Kidney tubule cell (primary cell): ENCODE data around the gene HAGH.
"Not testable (repeated sequence)": the region's sequence is repeated elsewhere in the genome, so short reads cannot be mapped to it uniquely, and the experiment has no call there.

Experiments used
- DNase-seq: peaks from one replicate; pipeline ENCODE4 v3.0.0-alpha.2; 2018; ENCODE audit warnings: low spot score

The HAGH gene

GRCh38 chr16:1810106-1810505, 16.5 kb downstream of the HAGH start:
- no peak for DNase-seq

- DNase-seq = no peak
Observed at GRCh38 chr16:1809281-1809801, 17.3 kb downstream of the HAGH start.

- no peak for DNase-seq
Observed at GRCh38 chr16:1808691-1809090, 17.9 kb downstream of the HAGH start.

GRCh38 chr16:1807626-1808025, 19.0 kb downstream of the HAGH start:
- DNase-seq = no peak

GRCh38 chr16:1800701-1801100, 25.9 kb downstream of the HAGH start:
- no peak for DNase-seq

- not testable (repeated sequence) for DNase-seq
Observed at GRCh38 chr16:1799263-1799662, 27.4 kb downstream of the HAGH start.

- DNase-seq = no peak
Observed at GRCh38 chr16:1794908-1795666, 31.5 kb downstream of the HAGH start.

- DNase-seq = no peak
Observed at GRCh38 chr16:1794221-1794871, 32.3 kb downstream of the HAGH start.

GRCh38 chr16:1793578-1794220, 32.9 kb downstream of the HAGH start, which contains the start of gene IGFALS:
Gene IGFALS, minus strand, starts transcription at chr16:1793705. Its CDS starts 53 bp downstream, at chr16:1793652.
- DNase-seq = no peak

GRCh38 chr16:1792836-1793577, 33.6 kb downstream of the HAGH start:
- no peak for DNase-seq

GRCh38 chr16:1791943-1792812, 34.4 kb downstream of the HAGH start:
- no peak for DNase-seq

- no peak for DNase-seq
Observed at GRCh38 chr16:1791256-1791942, 35.2 kb downstream of the HAGH start.

- DNase-seq = no peak
Observed at GRCh38 chr16:1790611-1791255, 35.9 kb downstream of the HAGH start.

GRCh38 chr16:1790261-1790610, 36.4 kb downstream of the HAGH start:
- DNase-seq = no peak

GRCh38 chr16:1789643-1790045, 37.0 kb downstream of the HAGH start:
- no peak for DNase-seq

GRCh38 chr16:1788708-1789100, 37.9 kb downstream of the HAGH start:
- no peak for DNase-seq

- DNase-seq = no peak
Observed at GRCh38 chr16:1788095-1788707, 38.4 kb downstream of the HAGH start.

GRCh38 chr16:1787322-1788094, 39.1 kb downstream of the HAGH start:
- DNase-seq = no peak

GRCh38 chr16:1787056-1787321, 39.6 kb downstream of the HAGH start:
- DNase-seq = no peak
